PC-9 (cell line): Measurements from ENCODE around the gene MRPL58.

Experiments
- CTCF ChIP-seq: fragments of 200-600 bp; sonication (generic); conservative IDR thresholded peaks from 2 replicates; pipeline ENCODE4 v1.6.1; 2017; ENCODE audit warnings: mixed run types, antibody characterized with exemption, mild to moderate bottlenecking, moderate library complexity
- EZH2 ChIP-seq: fragments of 200-600 bp; sonication (generic); IDR thresholded peaks from 2 replicates; pipeline ENCODE4 v1.8.0; 2017; ENCODE audit warnings: antibody characterized with exemption, low read depth

GRCh38 chr17:74963656-74964055 lies 48.8 kb upstream of the MRPL58 start:
- TF ChIP-seq CTCF (no peak), EZH2 (no peak)
